Measurements from ENCODE around the gene DLX1.

DNA sequence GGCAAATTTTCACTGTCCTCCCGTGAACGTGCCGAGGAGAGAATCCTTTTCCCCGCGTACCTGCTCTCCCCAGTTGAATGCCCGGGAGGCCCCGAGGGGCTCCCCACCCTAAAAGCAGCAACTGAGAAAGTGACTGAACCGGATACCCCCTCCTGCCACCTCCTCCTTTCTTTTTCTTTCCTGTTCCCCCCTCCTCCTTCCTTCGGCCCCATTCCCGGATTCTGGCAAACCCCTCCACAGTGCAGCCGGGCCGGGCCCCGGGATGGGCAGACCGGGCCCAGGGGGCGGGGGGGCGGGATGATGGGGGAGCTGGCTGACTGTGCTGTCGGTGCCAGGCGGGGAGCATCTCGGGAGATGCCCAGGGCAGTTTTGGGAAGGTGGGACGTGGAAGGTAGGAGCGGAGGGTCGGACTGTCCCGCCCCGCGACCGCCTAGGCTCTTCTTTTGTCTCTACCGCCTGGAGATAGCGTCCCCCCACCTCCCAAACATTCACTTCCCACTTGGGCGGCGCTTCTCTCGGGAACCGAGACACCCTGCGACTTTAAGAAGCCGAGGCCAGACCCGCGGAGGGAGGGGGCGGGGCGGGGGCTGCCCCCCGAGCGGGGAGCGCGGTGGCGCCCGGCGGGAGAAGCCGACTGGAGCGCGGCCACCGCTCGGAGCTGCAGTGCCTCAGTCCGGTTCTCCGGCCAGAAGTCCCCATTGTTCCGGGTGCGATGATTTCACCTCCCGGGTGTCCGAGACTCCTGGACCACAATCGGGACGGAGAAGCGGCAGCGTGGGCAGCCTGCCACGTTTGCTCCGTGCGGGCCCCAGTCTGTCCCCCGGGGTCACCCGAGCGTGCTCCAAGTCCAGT lies 9.2 kb downstream of the DLX1 start:
- TF ChIP-seq POLR2A (IDR thresholded peaks at IDR 0.05; ENCODE audit: low read length) (no peak), GATA1 (IDR thresholded peaks at IDR 0.05; ENCODE audit: low read depth, low read length) (no peak)

All from erythroblast (primary cell).